A549 treated with CpdA at 1 μM for 4 hours (cell line): Measurements from ENCODE around the gene ABCF2. TPM values are rescaled to one million over a fixed set of nuclear protein-coding genes. Genes with fewer than 3 reads are reported as not detected.

Source experiments
- total RNA-seq: library from RNA; stranded (reverse); fragments of 200-300 nt; extraction: Qiagen RNA extraction; gene quantifications from 5 replicates; pipeline ENCODE4 v1.2.3, GENCODE V29; 2022; ENCODE audit warnings: low read depth

The ABCF2 gene
- total RNA-seq: 69.2 to 73.0 TPM (median 70.1 TPM) in 5 replicates

GRCh38 chr7:151226875-151227782 lies at the start of gene ABCF2:
TSS of gene ABCF2 (minus strand) at chr7:151227205. CDS start at chr7:151226458, 747 bp downstream.

DNA sequence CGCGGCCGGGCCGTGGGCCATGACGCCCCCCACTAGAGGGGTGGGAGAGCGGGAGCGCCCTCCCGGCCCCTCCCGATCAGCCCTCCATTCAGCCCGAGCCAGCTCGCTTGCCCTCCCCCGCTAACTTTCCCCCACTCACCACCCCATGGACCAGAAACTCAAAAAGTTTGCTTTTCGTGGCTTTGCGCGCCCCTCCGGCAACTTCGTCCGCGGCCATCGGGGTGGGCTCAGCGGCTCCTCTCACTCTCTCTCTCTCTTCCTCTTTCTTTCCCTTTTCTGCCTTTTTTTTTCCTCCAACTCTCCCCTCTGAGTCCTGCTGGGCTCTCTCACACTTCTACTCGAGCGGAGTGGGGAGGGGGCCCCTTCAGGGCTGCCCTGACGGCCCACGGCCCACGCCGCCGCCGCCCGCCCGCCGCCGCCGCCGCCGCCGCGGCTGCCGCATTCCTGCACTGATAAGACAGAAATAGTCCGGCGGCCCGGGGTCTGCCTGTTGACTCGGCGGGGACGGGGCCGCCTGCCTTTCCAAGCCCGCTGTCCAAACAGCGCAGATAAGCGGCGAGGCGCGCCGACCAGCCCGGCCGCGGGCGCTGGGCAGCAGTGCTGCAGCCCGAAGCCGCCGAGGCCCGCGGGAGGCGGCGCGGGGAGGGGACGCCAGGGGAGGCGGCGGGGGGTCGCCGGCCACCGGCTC lies 21.5 kb upstream of the ABCF2 start, which contains the start of gene SMARCD3:
Gene SMARCD3 (minus strand): TSS at position 349 of the 688 bp plus-strand sequence. CDS start 132 bp downstream, at position 217.

DNA sequence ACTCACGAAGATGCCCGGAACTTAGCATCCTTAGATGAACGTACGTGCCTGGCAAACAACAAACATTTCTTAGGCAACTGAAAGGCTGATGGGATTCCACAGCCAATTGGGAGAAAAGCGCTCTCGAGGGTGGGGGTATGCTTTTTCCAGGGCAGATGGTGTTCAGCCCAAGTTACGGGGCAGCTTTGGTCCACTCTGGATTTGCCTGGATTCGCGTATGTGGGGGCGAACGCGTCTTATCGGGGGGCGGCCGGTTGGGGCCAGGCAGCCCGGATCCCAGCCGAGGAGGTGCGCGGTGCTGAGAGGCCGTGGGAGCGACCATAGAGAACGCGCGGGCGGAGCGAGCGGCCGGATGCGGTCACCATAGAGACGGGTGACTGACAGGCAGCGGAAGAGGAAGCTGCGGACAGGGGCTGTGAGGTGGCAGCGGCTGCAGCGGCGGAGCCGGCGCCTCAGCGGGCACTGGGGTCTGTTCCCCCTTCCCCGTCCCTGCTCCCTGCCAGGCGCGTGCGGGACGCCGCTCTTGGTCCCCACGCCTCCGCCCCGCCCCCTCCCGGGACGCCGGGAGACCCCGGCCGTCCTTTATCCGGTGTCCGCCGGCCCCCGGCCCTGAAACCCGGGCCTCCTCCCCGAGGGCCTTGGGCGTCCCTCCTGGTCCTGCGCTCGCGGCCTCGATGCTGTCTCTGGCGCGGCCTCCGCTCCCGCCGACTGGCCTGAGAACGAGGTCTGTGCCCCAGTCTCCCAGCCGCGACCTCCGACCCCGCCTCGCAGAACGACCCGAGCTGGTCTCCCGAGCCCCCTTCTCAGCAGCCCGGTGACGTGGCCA lies 5.3 kb upstream of the ABCF2 start, which contains the start of gene CHPF2:
Gene CHPF2 (plus strand): TSS at position 393 of the 826 bp plus-strand sequence. CDS start 1,529 bp downstream, outside the sequence.

GRCh38 chr7:151210087-151210854 lies 16.7 kb downstream of the ABCF2 start, which contains the start of gene H2BK1:
TSS of gene H2BK1 (minus strand) at chr7:151210488. CDS start at chr7:151210318, 170 bp downstream.

DNA sequence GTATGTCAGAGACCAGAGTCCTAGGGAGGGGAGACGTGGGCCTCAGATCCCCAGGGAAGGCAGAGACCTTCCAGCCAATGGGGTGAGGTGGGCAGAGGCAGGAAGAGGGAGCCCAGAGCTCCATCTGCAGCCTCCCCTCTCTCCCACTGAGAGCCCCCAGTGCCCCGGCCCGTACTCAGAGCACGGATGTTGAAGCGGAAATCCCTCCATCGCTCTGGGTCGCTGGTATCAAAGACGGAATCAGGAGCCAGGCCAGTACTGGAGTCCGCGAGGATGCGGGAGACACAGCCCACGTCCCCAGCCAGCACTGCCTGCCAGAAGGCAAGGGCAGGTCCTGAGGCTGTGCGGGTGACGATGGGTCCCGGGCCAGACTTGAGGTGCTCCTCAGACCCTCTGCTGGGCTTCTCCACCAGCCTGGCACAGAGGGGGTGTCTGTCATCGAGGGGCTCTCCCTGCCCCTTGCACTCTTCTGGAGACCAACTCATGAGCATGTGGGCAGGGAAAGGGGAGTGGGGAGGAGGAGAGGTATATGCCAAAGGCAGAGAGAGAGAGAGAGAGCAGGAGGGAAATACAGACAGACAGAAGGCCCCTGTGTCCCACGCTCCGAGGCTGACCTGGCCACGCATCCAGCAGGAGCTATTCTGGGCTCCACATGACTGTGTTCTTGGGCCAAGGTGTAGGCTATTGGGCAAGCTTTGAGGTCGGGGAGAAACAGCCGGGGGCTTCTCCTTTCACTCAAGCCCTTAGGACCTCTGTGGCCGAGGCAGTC lies 40.2 kb downstream of the ABCF2 start, which contains the start of gene ASB10:
Gene ASB10 (minus strand): TSS at position 611 of the 769 bp plus-strand sequence. CDS start 120 bp downstream, at position 491.

GRCh38 chr7:151167197-151167961 lies 59.6 kb downstream of the ABCF2 start, which contains the start of gene GBX1:
TSS of gene GBX1 (minus strand) at chr7:151167694. CDS start at chr7:151167548, 146 bp downstream.

Other genes starting within 250 kb of the ABCF2 start
- 0.40 to 0.52 TPM (median 0.47 TPM) in 5 replicates for gene KCNH2, start 248.9 kb downstream of the ABCF2 start, total RNA-seq
- 0.18 to 0.47 TPM (median 0.34 TPM) in 5 replicates for gene NOS3, start 236.2 kb downstream of the ABCF2 start, total RNA-seq
- gene ATG9B, start 202.7 kb downstream of the ABCF2 start, total RNA-seq: 0.64 to 0.97 TPM (median 0.86 TPM) in 5 replicates
- gene ABCB8, start 198.8 kb downstream of the ABCF2 start, total RNA-seq: 38.3 to 53.5 TPM (median 45.1 TPM) in 5 replicates
- 7.6 to 12.8 TPM (median 10.2 TPM) in 5 replicates for gene ASIC3, start 178.7 kb downstream of the ABCF2 start, total RNA-seq
- gene CDK5, start 169.3 kb downstream of the ABCF2 start, total RNA-seq: 32.3 to 35.2 TPM (median 33.4 TPM) in 5 replicates
- gene SLC4A2, start 167.6 kb downstream of the ABCF2 start, total RNA-seq: 195 to 312 TPM (median 291 TPM) in 5 replicates
- 58.0 to 84.2 TPM (median 76.7 TPM) in 5 replicates for gene FASTK, start 146.4 kb downstream of the ABCF2 start, total RNA-seq
- 35.5 to 58.8 TPM (median 56.8 TPM) in 5 replicates for gene TMUB1, start 143.7 kb downstream of the ABCF2 start, total RNA-seq
- gene AGAP3, start 140.7 kb downstream of the ABCF2 start, total RNA-seq: 54.6 to 71.6 TPM (median 67.0 TPM) in 5 replicates
- not detected in 5 replicates for gene GBX1, start 59.5 kb downstream of the ABCF2 start, total RNA-seq
- not detected in 5 replicates for gene ASB10, start 40.0 kb downstream of the ABCF2 start, total RNA-seq
- gene H2BK1, start 16.7 kb downstream of the ABCF2 start, total RNA-seq: not detected in 5 replicates
- 39.4 to 53.0 TPM (median 48.5 TPM) in 5 replicates for gene CHPF2, start 5.3 kb upstream of the ABCF2 start, total RNA-seq
- 8.9 to 12.0 TPM (median 11.2 TPM) in 5 replicates for gene SMARCD3, start 21.5 kb upstream of the ABCF2 start, total RNA-seq
- gene NUB1, start 114.6 kb upstream of the ABCF2 start, total RNA-seq: 37.2 to 52.1 TPM (median 39.9 TPM) in 5 replicates
- gene WDR86, start 182.8 kb upstream of the ABCF2 start, total RNA-seq: 0.09 to 0.26 TPM (median 0.15 TPM) in 5 replicates
- gene CRYGN, start 212.9 kb upstream of the ABCF2 start, total RNA-seq: not detected in 5 replicates